ENCODE results near the gene CHD9NB. TPM values are rescaled to one million over a fixed set of nuclear protein-coding genes. Genes with fewer than 3 reads are reported as not detected.
A peak's percentile ranks its signal among the peaks of the same experiment; 100 is the strongest.

The CHD9NB gene
- total and polyA plus RNA-seq, 2 of the 4 experiments (the other 2 are of a cell fraction) = 0.94 to 1.1 TPM

DNA sequence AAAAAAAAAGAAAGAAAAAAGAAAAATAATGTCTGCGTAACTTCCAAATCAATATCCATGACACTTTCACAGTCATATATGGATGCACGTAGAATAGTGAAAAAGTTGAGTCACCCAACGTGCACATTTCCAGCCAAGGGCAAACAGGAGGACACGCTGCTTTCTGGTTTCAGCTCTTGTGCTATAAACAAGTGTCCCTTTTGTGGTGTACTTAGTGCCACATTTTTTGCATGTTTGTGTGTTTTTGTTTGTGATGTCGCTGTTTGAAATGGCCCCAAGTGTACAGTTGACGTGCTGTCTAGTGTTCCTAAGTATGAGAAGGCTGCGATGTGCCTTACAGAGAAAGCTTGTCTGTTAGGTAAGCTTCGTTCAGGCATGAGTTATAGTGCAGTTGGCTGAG, 5.0 kb upstream of the CHD9NB start:
- no peaks in the 10 kb centered on the region for H3K36me3 ChIP-seq (ENCODE audit: control insufficient read depth, insufficient read depth, low read length)
- H3K4me3 ChIP-seq (ENCODE audit: insufficient read depth, low read depth, low read length) = no peak overlapping the region
- no peak overlapping the region for H4K5ac ChIP-seq (ENCODE audit: low read depth, low read length)
- in situ Hi-C loops (cut with MboI; ENCODE audit: low sequenced_read_pairs) (loop anchor here (10.0 to 25.0 kb wide), 4 partner anchors 97 to 1170 kb away; partner anchors contain the start of gene RBL2), intact Hi-C loops (cut with micrococcal nuclease) (no loop called here), dilution Hi-C loops (cut with HindIII; ENCODE audit: low sequenced_read_pairs, unreplicated experiment) (no loop called here)
- no peak overlapping the region for H4K8ac ChIP-seq (ENCODE audit: low read depth in 2 of 2, low read length in 2 of 2)
- H3K14ac ChIP-seq (replicated peaks; ENCODE audit: low read depth, low read length) = 0 out of 2 replicates have a peak overlapping the region, but pooled peaks have one; percentile 62
- 0 out of 3 replicates have a peak overlapping the region, but pooled peaks have one; percentile 25 for H2BK15ac ChIP-seq (ENCODE audit: low read depth, low read length)
- H3K27me3 ChIP-seq (ENCODE audit: control insufficient read depth, insufficient read depth, low read length) = no peaks in the 10 kb centered on the region
- H3K56ac ChIP-seq (ENCODE audit: extremely low read depth, insufficient read depth, low read length) = no peak overlapping the region
- no peak overlapping the region for H2AFZ ChIP-seq (replicated peaks; ENCODE audit: low read length, poor library complexity)
- peaks cover 17% of the 10 kb centered on the region for H3K4me1 ChIP-seq (ENCODE audit: control insufficient read depth, insufficient read depth, low read length)
- H3K23ac ChIP-seq (ENCODE audit: low read depth, low read length) = no peak overlapping the region
- no peak overlapping the region for H3K9ac ChIP-seq (ENCODE audit: low read depth, low read length)
- H4K91ac ChIP-seq (ENCODE audit: insufficient read depth, low read depth, low read length) = peak overlapping the region; percentile 45; the same call in 1 of the 2 replicates
- DNase-seq (no peak), ATAC-seq (ENCODE audit: low read depth) (no peak)
- no peak overlapping the region for H2AK9ac ChIP-seq (replicated peaks; ENCODE audit: low read depth, low read length, poor library complexity)
- H4K20me1 ChIP-seq (ENCODE audit: insufficient read depth, low read length) = 0 out of 2 replicates have a peak, but pooled peaks cover 3% of the 10 kb centered on the region
- no peak for TF ChIP-seq FOS (IDR thresholded peaks at IDR 0.05; ENCODE audit: low read depth, low read length)
- no peak for TF ChIP-seq RCOR1 (IDR thresholded peaks at IDR 0.05; ENCODE audit: insufficient replicate concordance, low read length)
- no peak for TF ChIP-seq NFE2L2 (IDR thresholded peaks at IDR 0.05; ENCODE audit: low read depth, low read length)
- TF ChIP-seq MAFK (IDR thresholded peaks at IDR 0.05; ENCODE audit: low read depth, low read length) = no peak
- TF ChIP-seq, protein P1, sequence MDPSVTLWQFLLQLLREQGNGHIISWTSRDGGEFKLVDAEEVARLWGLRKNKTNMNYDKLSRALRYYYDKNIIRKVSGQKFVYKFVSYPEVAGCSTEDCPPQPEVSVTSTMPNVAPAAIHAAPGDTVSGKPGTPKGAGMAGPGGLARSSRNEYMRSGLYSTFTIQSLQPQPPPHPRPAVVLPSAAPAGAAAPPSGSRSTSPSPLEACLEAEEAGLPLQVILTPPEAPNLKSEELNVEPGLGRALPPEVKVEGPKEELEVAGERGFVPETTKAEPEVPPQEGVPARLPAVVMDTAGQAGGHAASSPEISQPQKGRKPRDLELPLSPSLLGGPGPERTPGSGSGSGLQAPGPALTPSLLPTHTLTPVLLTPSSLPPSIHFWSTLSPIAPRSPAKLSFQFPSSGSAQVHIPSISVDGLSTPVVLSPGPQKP (IDR thresholded peaks at IDR 0.05; ENCODE audit: borderline replicate concordance, low read depth, low read length) = no peak
- TF ChIP-seq POLR2A (IDR thresholded peaks at IDR 0.05; ENCODE audit: low read depth, low read length) = no peak
- TF ChIP-seq RFX5 (IDR thresholded peaks at IDR 0.05; ENCODE audit: low read depth, low read length) = no peak
- no peak for TF ChIP-seq USF2 (IDR thresholded peaks at IDR 0.05; ENCODE audit: low read depth, low read length)
- TF ChIP-seq MXI1 (IDR thresholded peaks at IDR 0.05; ENCODE audit: borderline replicate concordance, low read depth, low read length) = no peak
- no peak for TF ChIP-seq CTCF (conservative IDR thresholded peaks at IDR 0.05; ENCODE audit: low read depth, low read length)
- no peak for TF ChIP-seq MAZ (IDR thresholded peaks at IDR 0.05; ENCODE audit: borderline replicate concordance, low read depth, low read length)
- TF ChIP-seq CHD1 (IDR thresholded peaks at IDR 0.05; ENCODE audit: low read depth, low read length) = no peak
- TF ChIP-seq SMC3 (IDR thresholded peaks at IDR 0.05; ENCODE audit: low read depth, low read length) = no peak
- no peak for TF ChIP-seq CEBPB (IDR thresholded peaks at IDR 0.05; ENCODE audit: low read depth, low read length)
- no peak for TF ChIP-seq RAD21 (IDR thresholded peaks at IDR 0.05; ENCODE audit: low read length)
- no peak overlapping the region for H2BK20ac ChIP-seq (ENCODE audit: low read depth, low read length)
- H2BK5ac ChIP-seq (ENCODE audit: low read depth, low read length, poor library complexity, severe bottlenecking) = no peak overlapping the region
- no peak overlapping the region for H3K18ac ChIP-seq (ENCODE audit: low read depth, low read length)
- H3K4me2 ChIP-seq (ENCODE audit: low read depth, low read length) = no peak overlapping the region
- H2AK5ac ChIP-seq (ENCODE audit: low read depth, low read length) = peak overlapping the region; percentile 43; the same call in 1 of the 2 replicates
- H3K9me3 ChIP-seq (ENCODE audit: control insufficient read depth, insufficient read depth, low read length) = no peaks in the 10 kb centered on the region
- peak overlapping the region; percentile 14; the same call in 1 of the 2 replicates for H3K4ac ChIP-seq (ENCODE audit: low read depth, low read length)
- H3K79me1 ChIP-seq (ENCODE audit: low read depth in 1 of 2, low read length in 2 of 2) = peaks cover 20 to 66% of the 10 kb centered on the region in 2 experiments
- BruUV-seq (replicated peaks) = no TSS peak
- CTCF ChIA-PET = interaction anchor here (0.7 kb wide), 1 partner anchor 34 kb away, joined by 3 read pairs; no protein-coding TSS in a partner anchor
- POLR2A ChIA-PET (ENCODE audit: unreplicated experiment) = no interaction called here
- H3K9me1 ChIP-seq (ENCODE audit: insufficient read depth, low read length) = peaks cover 11% of the 10 kb centered on the region
- no peak overlapping the region for H3K27ac ChIP-seq (ENCODE audit: insufficient read depth, low read length)
- no CpG with 5 or more reads among the region's 8 CpGs for WGBS, 2 experiments (ENCODE audit: extremely low coverage in 2 of 2, insufficient read length in 1 of 2)
- 0 out of 2 replicates have a peak overlapping the region, but pooled peaks have one; percentile 9 for H2BK120ac ChIP-seq (ENCODE audit: low read depth, low read length)

Data from IMR-90 (cell line).